Occipital lobe (tissue), 2 donors: ENCODE measurements around the gene DAZ1. TPM values are rescaled to one million over a fixed set of nuclear protein-coding genes. Genes with fewer than 3 reads are reported as not detected.
"Not testable (repeated sequence)": the region's sequence is repeated elsewhere in the genome, so short reads cannot be mapped to it uniquely, and the experiment has no call there.

Experiments used
- DNase-seq: peaks from one replicate; lab custom pipeline; 2025; lab: John Stamatoyannopoulos, UW
- total RNA-seq: library from RNA; depleted of rRNA; stranded (reverse); fragments of >200 nt; gene quantifications from one replicate; pipeline ENCODE4 v1.2.3, GENCODE V29; 2014

The DAZ1 gene
- not detected for total RNA-seq

- not testable (repeated sequence) for DNase-seq
Observed at GRCh38 chrY:23198908-23199307, at the start of gene DAZ1. TSS of gene DAZ1 (minus strand) at chrY:23199008. CDS start at chrY:23198800, 208 bp downstream.

GRCh38 chrY:23219233-23219632, 20.4 kb upstream of the DAZ1 start, which contains the start of gene DAZ2:
TSS of gene DAZ2 (plus strand) at chrY:23219533. CDS start at chrY:23219741, 208 bp downstream.
- not testable (repeated sequence) for DNase-seq

GRCh38 chrY:23210681-23211080, 11.9 kb upstream of the DAZ1 start:
- not testable (repeated sequence) for DNase-seq

- DNase-seq, result not testable (repeated sequence)
Observed at GRCh38 chrY:23209802-23210495, 11.1 kb upstream of the DAZ1 start.

GRCh38 chrY:23207455-23207854, 8.6 kb upstream of the DAZ1 start:
- DNase-seq, result not testable (repeated sequence)

Other genes with a start within 250 kb of the DAZ1 start
- not detected for gene BPY2, start 214.7 kb downstream of the DAZ1 start, total RNA-seq
- gene DAZ2, start 20.5 kb upstream of the DAZ1 start, total RNA-seq, result not detected